OCI-LY1 (cell line): ENCODE measurements around the gene VCAN.

Experiments used
- EZH2 ChIP-seq: fragments of 200-600 bp; sonication (generic), shearing (Covaris generic); IDR thresholded peaks from 2 replicates; pipeline ENCODE4 v1.8.0; 2017; ENCODE audit warnings: borderline replicate concordance, mixed run types, mild to moderate bottlenecking, antibody characterized with exemption, low read length, moderate library complexity, mixed read lengths
- TF ChIP-seq, protein P1 (sequence below): fragments of 200-600 bp; sonication (generic), shearing (Covaris generic); IDR thresholded peaks from 2 replicates; pipeline ENCODE4 v1.5.1; 2017; ENCODE audit warnings: mild to moderate bottlenecking, antibody characterized with exemption, low read length, moderate library complexity, mixed read lengths

DNA sequence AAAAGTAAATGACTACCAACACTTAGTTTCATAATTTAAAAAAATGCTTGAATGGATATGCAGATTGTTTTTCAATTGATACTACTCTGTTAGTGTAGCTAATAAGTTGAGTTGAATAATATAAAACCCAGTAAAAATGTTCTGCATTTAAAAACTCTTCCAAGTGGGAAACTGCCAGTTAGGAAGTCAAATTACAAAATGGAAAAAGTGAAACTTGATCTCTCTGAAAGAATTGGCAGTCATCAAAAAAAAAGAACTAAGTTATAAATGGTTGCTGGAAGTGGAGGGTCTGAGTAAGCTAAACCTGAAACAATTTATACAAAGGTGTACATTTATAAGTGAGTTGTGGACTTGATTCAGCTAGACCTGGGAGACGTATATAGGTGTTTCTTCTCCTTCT, 52.4 kb downstream of the VCAN start:
- TF ChIP-seq, protein P1, sequence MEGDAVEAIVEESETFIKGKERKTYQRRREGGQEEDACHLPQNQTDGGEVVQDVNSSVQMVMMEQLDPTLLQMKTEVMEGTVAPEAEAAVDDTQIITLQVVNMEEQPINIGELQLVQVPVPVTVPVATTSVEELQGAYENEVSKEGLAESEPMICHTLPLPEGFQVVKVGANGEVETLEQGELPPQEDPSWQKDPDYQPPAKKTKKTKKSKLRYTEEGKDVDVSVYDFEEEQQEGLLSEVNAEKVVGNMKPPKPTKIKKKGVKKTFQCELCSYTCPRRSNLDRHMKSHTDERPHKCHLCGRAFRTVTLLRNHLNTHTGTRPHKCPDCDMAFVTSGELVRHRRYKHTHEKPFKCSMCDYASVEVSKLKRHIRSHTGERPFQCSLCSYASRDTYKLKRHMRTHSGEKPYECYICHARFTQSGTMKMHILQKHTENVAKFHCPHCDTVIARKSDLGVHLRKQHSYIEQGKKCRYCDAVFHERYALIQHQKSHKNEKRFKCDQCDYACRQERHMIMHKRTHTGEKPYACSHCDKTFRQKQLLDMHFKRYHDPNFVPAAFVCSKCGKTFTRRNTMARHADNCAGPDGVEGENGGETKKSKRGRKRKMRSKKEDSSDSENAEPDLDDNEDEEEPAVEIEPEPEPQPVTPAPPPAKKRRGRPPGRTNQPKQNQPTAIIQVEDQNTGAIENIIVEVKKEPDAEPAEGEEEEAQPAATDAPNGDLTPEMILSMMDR: no peak
- no peak for TF ChIP-seq EZH2
